PC-9 (cell line): ENCODE data around the gene CTU2. TPM values are rescaled to one million over a fixed set of nuclear protein-coding genes. Genes with fewer than 3 reads are reported as not detected.

Experiments used
- BruUV-seq: library from RNA; stranded (reverse); fragments of 400-500 nt; replicated peaks from 2 replicates; lab custom pipeline; 2021; lab: Mats Ljungman, UMichigan
- CTCF ChIA-PET: fragments of 300-600 bp; sonication (Branson Sonifier 250); formaldehyde crosslinking; loops from one replicate; lab custom pipeline; 2022; ENCODE audit warnings: antibody characterized with exemption; lab: Charles Lee
- POLR2A ChIA-PET: fragments of 300-600 bp; sonication (Branson Sonifier 250); formaldehyde crosslinking; loops from one replicate; lab custom pipeline; 2022; ENCODE audit warnings: antibody characterized with exemption; ENCODE audit not compliant: unreplicated experiment; lab: Charles Lee
- DNase-seq, 2 experiments: peaks; one replicate each; pipeline versions ENCODE4 v3.0.0 to v3.0.0-alpha.2; 2015 to 2022; ENCODE audit warnings: mixed read lengths in 1 of 2
- H2AFZ ChIP-seq: fragments of 200-600 bp; sonication (generic); 2 replicates; pipeline ENCODE4 v1.8.1; 2017; ENCODE audit warnings: antibody characterized with exemption
- H3F3A ChIP-seq: fragments of 200-600 bp; sonication (generic); 2 replicates; pipeline ENCODE4 v1.8.1; 2017; ENCODE audit warnings: antibody characterized with exemption, mild to moderate bottlenecking, low read depth; ENCODE audit not compliant: insufficient read depth
- H3K27ac ChIP-seq: fragments of 200-600 bp; sonication (generic); 2 replicates; pipeline ENCODE4 v1.6.1; 2016; ENCODE audit warnings: mixed run types
- H3K27me3 ChIP-seq: fragments of 200-600 bp; sonication (generic); 2 replicates; pipeline ENCODE4 v1.6.1; 2016; ENCODE audit warnings: low read depth, mixed run types; ENCODE audit not compliant: insufficient read depth
- H3K36me3 ChIP-seq: fragments of 200-600 bp; sonication (generic); 2 replicates; pipeline ENCODE4 v1.6.1; 2016; ENCODE audit warnings: low read depth, mixed run types
- H3K4me1 ChIP-seq: fragments of 200-600 bp; sonication (generic); replicated peaks from 2 replicates; pipeline ENCODE4 v1.6.1; 2016; ENCODE audit warnings: mixed run types; ENCODE audit not compliant: insufficient read depth
- H3K4me2 ChIP-seq: fragments of 200-600 bp; sonication (generic); 2 replicates; pipeline ENCODE4 v1.6.1; 2017; ENCODE audit warnings: mixed run types
- H3K4me3 ChIP-seq: fragments of 200-600 bp; sonication (generic); 2 replicates; pipeline ENCODE4 v1.6.1; 2016; ENCODE audit warnings: mixed run types
- H3K79me2 ChIP-seq: fragments of 200-600 bp; sonication (generic); 2 replicates; pipeline ENCODE4 v1.6.1; 2017; ENCODE audit warnings: low read depth, mixed run types
- H3K9me2 ChIP-seq: fragments of 200-600 bp; sonication (generic); 2 replicates; pipeline ENCODE4 v1.8.1; 2017; ENCODE audit warnings: mild to moderate bottlenecking; ENCODE audit not compliant: insufficient read depth
- H3K9me3 ChIP-seq: fragments of 200-600 bp; sonication (generic); 2 replicates; pipeline ENCODE4 v1.8.1; 2016; ENCODE audit warnings: low read depth; ENCODE audit not compliant: insufficient read depth
- H4K20me1 ChIP-seq: fragments of 200-600 bp; sonication (generic); 2 replicates; pipeline ENCODE4 v1.8.1; 2017; ENCODE audit not compliant: insufficient read depth
- EZH2 ChIP-seq: fragments of 200-600 bp; sonication (generic); IDR thresholded peaks from 2 replicates; pipeline ENCODE4 v1.8.0; 2017; ENCODE audit warnings: antibody characterized with exemption, low read depth
- intact Hi-C: fragments of 100-400 bp; cut with micrococcal nuclease; formaldehyde crosslinking; loops from one replicate; pipeline ENCODE4 v1.10.0; 2022; ENCODE audit not compliant: unreplicated experiment
- total RNA-seq: library from RNA; stranded (reverse); gene quantifications from 2 replicates; pipeline ENCODE4 v1.2.3, GENCODE V29; 2021
- TF ChIP-seq, protein P1 (sequence below): fragments of 200-600 bp; sonication (generic); conservative IDR thresholded peaks from 2 replicates; pipeline ENCODE4 v1.6.1; 2017; ENCODE audit warnings: mixed run types, antibody characterized with exemption, mild to moderate bottlenecking, moderate library complexity

The CTU2 gene
- total RNA-seq, 1 experiment from 2014 or later = 20.0 TPM

DNA sequence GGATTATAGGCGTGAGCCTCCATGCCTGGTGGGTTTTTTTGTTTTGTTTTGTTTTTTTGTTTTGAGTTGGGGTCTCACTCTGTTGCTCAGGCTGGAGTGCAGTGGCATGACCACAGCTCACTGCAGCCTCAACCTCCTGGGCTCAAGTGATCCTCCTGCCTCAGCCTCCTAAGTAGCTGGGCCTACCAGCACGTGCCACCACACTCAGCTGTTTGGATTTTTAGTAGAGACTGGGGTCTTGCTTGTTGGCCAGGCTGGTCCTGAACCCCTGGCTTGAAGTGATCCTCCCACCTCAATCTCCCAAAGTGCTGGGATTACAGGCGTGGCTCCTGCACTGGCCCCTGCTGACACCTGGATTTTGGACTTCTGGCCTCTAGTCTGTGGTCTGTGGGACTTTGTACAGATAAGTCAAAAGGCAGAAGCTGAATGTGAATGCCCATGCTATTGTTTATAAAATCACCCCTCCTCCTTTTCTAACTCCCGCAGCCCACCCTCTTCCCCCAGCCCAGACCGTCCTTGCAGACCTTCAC, 25.7 kb upstream of the CTU2 start:
- POLR2A ChIA-PET = interaction anchor here (0.6 kb wide), 1 partner anchor 25 kb away, joined by 8 read pairs; no protein-coding TSS in a partner anchor
- peaks cover 9% of the 10 kb centered on the region; the same call in 1 of the 2 replicates for H3F3A ChIP-seq
- H4K20me1 ChIP-seq = no peaks in the 10 kb centered on the region; the same call in 1 of the 2 replicates
- intact Hi-C loops = loop anchor here (10.0 kb wide), 1 partner anchor 226 kb away; the partner anchor contains the start of gene ZFPM1
- H3K9me2 ChIP-seq = no peaks in the 10 kb centered on the region
- no peaks in the 10 kb centered on the region for H3K79me2 ChIP-seq
- H3K27ac ChIP-seq = no peak overlapping the region
- CTCF ChIA-PET = no interaction called here
- no peak for DNase-seq
- no peaks in the 10 kb centered on the region for H3K9me3 ChIP-seq
- BruUV-seq = no TSS peak
- H2AFZ ChIP-seq = no peak overlapping the region
- H3K27me3 ChIP-seq = no peaks in the 10 kb centered on the region
- H3K4me3 ChIP-seq = no peak overlapping the region
- H3K4me1 ChIP-seq = peaks cover 20% of the 10 kb centered on the region
- TF ChIP-seq, protein P1, sequence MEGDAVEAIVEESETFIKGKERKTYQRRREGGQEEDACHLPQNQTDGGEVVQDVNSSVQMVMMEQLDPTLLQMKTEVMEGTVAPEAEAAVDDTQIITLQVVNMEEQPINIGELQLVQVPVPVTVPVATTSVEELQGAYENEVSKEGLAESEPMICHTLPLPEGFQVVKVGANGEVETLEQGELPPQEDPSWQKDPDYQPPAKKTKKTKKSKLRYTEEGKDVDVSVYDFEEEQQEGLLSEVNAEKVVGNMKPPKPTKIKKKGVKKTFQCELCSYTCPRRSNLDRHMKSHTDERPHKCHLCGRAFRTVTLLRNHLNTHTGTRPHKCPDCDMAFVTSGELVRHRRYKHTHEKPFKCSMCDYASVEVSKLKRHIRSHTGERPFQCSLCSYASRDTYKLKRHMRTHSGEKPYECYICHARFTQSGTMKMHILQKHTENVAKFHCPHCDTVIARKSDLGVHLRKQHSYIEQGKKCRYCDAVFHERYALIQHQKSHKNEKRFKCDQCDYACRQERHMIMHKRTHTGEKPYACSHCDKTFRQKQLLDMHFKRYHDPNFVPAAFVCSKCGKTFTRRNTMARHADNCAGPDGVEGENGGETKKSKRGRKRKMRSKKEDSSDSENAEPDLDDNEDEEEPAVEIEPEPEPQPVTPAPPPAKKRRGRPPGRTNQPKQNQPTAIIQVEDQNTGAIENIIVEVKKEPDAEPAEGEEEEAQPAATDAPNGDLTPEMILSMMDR = no peak
- no peak for TF ChIP-seq EZH2
- no peak overlapping the region for H3K4me2 ChIP-seq
- H3K36me3 ChIP-seq = no peaks in the 10 kb centered on the region

DNA sequence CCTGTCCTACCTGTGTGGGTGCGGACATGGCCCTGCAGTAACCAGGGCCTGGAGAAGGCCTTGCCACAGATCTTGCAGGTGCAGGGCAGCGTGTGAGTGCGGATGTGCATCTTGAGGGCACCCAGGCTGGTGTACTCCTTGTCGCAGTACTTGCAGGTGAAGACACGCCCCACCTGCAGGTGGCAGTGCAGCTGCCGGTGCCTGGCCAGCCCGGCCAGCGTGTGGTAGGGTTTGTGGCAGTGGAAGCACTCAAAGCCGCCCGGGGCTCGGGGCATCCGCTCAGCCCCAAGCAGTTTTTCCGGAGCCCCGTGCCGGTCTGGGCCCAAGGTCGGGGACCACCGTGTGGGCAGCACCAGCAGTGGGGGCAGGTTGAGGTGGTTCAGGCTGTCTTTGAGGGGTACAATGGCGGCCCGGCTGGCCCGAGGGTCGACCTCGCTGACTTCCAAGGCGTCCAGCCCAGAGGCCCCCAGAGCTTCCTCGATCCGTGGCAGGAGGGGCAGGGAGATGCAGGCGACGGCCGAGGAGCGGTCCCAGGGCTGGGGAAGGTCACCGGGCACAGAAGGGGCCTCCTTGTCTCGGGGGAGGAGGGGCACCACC, 25.1 kb upstream of the CTU2 start:
- Histone ChIP-seq H3K27me3 (no peaks in the 10 kb centered on the region), H3K9me3 (no peaks in the 10 kb centered on the region), H4K20me1 (no peaks in the 10 kb centered on the region; the same call in 1 of the 2 replicates), H3K27ac (no peak overlapping the region), H3K79me2 (no peaks in the 10 kb centered on the region), H3K4me3 (no peak overlapping the region), H3K4me2 (no peak overlapping the region), H3K4me1 (peaks cover 22% of the 10 kb centered on the region), H2AFZ (no peak overlapping the region), H3F3A (peaks cover 11% of the 10 kb centered on the region; the same call in 1 of the 2 replicates), H3K9me2 (no peaks in the 10 kb centered on the region), H3K36me3 (no peaks in the 10 kb centered on the region)
- TF ChIP-seq EZH2 = no peak
- TF ChIP-seq, protein P1 = peak; percentile 57
- intact Hi-C loops = loop anchor here (10.0 kb wide), 1 partner anchor 226 kb away; the partner anchor contains the start of gene ZFPM1
- ChIA-PET CTCF (interaction anchor here (0.6 kb wide), 1 partner anchor 371 kb away, joined by 5 read pairs; no protein-coding TSS in a partner anchor), POLR2A (no interaction called here)
- BruUV-seq = no TSS peak
- peak; percentile 36 to 40 for DNase-seq

DNA sequence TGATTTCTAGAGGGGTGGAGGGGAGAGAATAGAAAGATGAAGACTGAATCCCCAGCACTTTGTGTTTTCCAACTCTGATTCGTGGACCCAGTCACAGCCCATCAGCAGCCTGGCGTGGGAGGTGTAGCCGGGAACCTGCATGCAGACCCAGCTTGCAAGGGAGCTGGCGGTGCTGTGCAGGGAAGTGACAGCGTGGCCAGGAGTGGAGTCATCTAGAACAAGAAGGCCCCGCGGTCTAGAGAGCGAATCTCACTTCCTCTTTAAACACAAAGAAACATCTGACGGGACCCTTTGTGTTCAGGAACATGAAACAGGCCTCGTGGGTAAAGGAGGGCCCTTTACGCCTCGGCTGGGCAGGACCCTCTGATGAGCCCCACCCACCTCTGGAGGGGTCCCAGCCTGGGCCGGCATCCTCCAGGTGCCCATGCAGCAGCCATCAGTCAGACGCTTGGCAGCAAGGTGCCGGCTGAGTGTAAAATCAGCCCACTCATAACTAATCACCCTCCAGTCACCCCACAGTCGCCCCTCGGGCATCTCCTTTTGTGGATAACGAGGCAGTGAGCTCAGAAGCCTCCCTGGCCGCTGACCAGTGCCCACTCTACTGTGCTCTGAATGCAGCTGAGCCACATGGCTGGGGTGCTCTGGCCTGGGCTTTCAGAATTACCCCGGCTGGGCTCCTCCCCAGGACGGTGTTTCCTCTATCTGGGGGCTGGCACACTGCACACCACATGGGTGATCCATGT, 24.4 kb upstream of the CTU2 start:
- Histone ChIP-seq H4K20me1 (no peaks in the 10 kb centered on the region; the same call in 1 of the 2 replicates), H3K9me2 (no peaks in the 10 kb centered on the region), H3F3A (peaks cover 17% of the 10 kb centered on the region; the same call in 1 of the 2 replicates), H3K4me3 (no peak overlapping the region), H3K36me3 (no peaks in the 10 kb centered on the region), H3K4me1 (peaks cover 22% of the 10 kb centered on the region), H3K27ac (no peak overlapping the region), H3K4me2 (no peak overlapping the region), H3K27me3 (no peaks in the 10 kb centered on the region), H3K9me3 (no peaks in the 10 kb centered on the region), H3K79me2 (no peaks in the 10 kb centered on the region), H2AFZ (no peak overlapping the region)
- DNase-seq = no peak
- CTCF ChIA-PET = interaction anchor here (0.6 kb wide), 1 partner anchor 371 kb away, joined by 5 read pairs; no protein-coding TSS in a partner anchor
- intact Hi-C loops = loop anchor here (10.0 kb wide), 1 partner anchor 227 kb away; the partner anchor contains the start of gene ZFPM1
- TF ChIP-seq, protein P1 = no peak
- TF ChIP-seq EZH2 = no peak
- no TSS peak for BruUV-seq
- POLR2A ChIA-PET = no interaction called here
